Spleen (tissue), 11 donors: ENCODE measurements around the gene PRKCE. TPM values are rescaled to one million over a fixed set of nuclear protein-coding genes. Genes with fewer than 3 reads are reported as not detected.

Experiments used
- DNase-seq: peaks from one replicate; pipeline ENCODE4 v3.0.0-alpha.2; 2020
- H3K27ac ChIP-seq, 8 donors: fragments of 200-600 bp; sonication (generic) in 7 of 8; 1 replicate in 4 of 8; 2 replicates in 4 of 8; pipeline versions ENCODE4 v1.5.0 to v1.8.0; 2016 to 2021; ENCODE audit warnings: inconsistent platforms in 4 of 8, mild to moderate bottlenecking in 4 of 8, moderate library complexity in 1 of 8
- H3K27me3 ChIP-seq, 7 donors: fragments of 200-600 bp; sonication (generic) in 6 of 7; replicated peaks in 1 of 7; 1 replicate in 4 of 7; 2 replicates in 3 of 7; pipeline versions ENCODE4 v1.5.0 to v1.8.0; 2016 to 2021; ENCODE audit warnings: inconsistent platforms in 3 of 7, mild to moderate bottlenecking in 1 of 7
- H3K36me3 ChIP-seq, 6 donors: fragments of 200-600 bp; sonication (generic) in 5 of 6; 1 replicate in 4 of 6; 2 replicates in 2 of 6; pipeline versions ENCODE4 v1.5.0 to v1.8.0; 2016 to 2021; ENCODE audit warnings: inconsistent platforms in 2 of 6
- H3K4me1 ChIP-seq, 6 donors: fragments of 200-600 bp; sonication (generic) in 5 of 6; 1 replicate in 3 of 6; 2 replicates in 3 of 6; pipeline versions ENCODE4 v1.5.0 to v1.8.0; 2016 to 2021; ENCODE audit warnings: inconsistent platforms in 3 of 6
- H3K4me3 ChIP-seq, 8 donors: fragments of 200-600 bp; sonication (generic) in 7 of 8; 1 replicate in 4 of 8; 2 replicates in 4 of 8; pipeline versions ENCODE4 v1.5.0 to v1.8.0; 2016 to 2021; ENCODE audit warnings: inconsistent platforms in 4 of 8, mild to moderate bottlenecking in 4 of 8, moderate library complexity in 2 of 8
- H3K9me3 ChIP-seq, 8 donors: fragments of 200-600 bp; sonication (generic) in 7 of 8; 1 replicate in 4 of 8; 2 replicates in 4 of 8; pipeline versions ENCODE4 v1.5.0 to v1.8.0; 2016 to 2021; ENCODE audit warnings: inconsistent platforms in 4 of 8
- CTCF ChIP-seq, 11 experiments: fragments of 200-600 bp in 7 of 11; fragments of 450-650 bp in 4 of 11; sonication (generic) in 4 of 11; IDR thresholded peaks in 8 of 11; conservative IDR thresholded peaks in 3 of 11; 1 replicate in 7 of 11; 2 replicates in 4 of 11; pipeline versions ENCODE4 v1.4.0 to v1.8.0; 2016 to 2021; ENCODE audit warnings: antibody characterized with exemption in 11 of 11, inconsistent platforms in 4 of 11, mild to moderate bottlenecking in 1 of 11
- POLR2A ChIP-seq, 3 donors: fragments of 450-650 bp; IDR thresholded peaks; one replicate each; pipeline ENCODE4 v1.5.1; 2017; ENCODE audit warnings: antibody characterized with exemption in 3 of 3, mild to moderate bottlenecking in 1 of 3
- POLR2AphosphoS5 ChIP-seq, 3 donors: sonication (generic); formaldehyde crosslinking; IDR thresholded peaks; one replicate each; pipeline ENCODE4 v1.5.1; 2017; ENCODE audit warnings: antibody characterized with exemption in 3 of 3
- WGBS, 5 donors: extraction: QIAGEN DNeasy Blood & Tissue Kit in 3 of 5; methylation state at CpG; one replicate each; pipeline versions ENCODE4 v1.1.5 to v1.1.7; 2013 to 2018; 5-methylcytosine and 5-hydroxymethylcytosine counted together
- intact Hi-C: fragments of 100-400 bp; cut with DNase I; formaldehyde crosslinking; loops from one replicate; pipeline ENCODE4 v1.15.0; 2023; ENCODE audit warnings: low total_unique reads
- polyA plus RNA-seq, 3 donors: library from polyadenylated mRNA; stranded (reverse); fragments of 200-250 nt; gene quantifications; one replicate each; pipeline ENCODE4 v1.2.1, GENCODE V29; 2013
- total RNA-seq, 7 donors: library from RNA; depleted of rRNA in 3 of 7; stranded (reverse); fragments of >200 nt in 3 of 7; fragmentation: NEBNext Ultra II Directional in 4 of 7; extraction: Animal tissue kit (Norgen Biotek cat#: 25700) in 4 of 7; gene quantifications; one replicate each; pipeline versions ENCODE4 v1.1.0 to v1.2.1, GENCODE V29; 2016 to 2021
- donor health status: healthy with polysubstance abuse.
- donor health status: DM: no; HTN: no; CAD: no; lungs with moderate emphysema.
- donor health status: DM: no; HTN: no; CAD: no.
- donor health status: Bipolar disorder and iron deficiency.
- donor health status: healthy.
- donor health status: DM: no; HTN: no; CAD: no.
- donor health status: DM: yes; HTN: yes; CAD: no.

Gene PRKCE
- total and polyA plus RNA-seq, 10 donors, result 2.5 to 43.6 (median 18.8) TPM

- H3K4me3 ChIP-seq, result no peak overlapping the region
Measured at GRCh38 chr2:46167924-46168323, 516.4 kb downstream of the PRKCE start.

GRCh38 chr2:46169467-46169866 is 518.0 kb downstream of the PRKCE start:
- Histone ChIP-seq H3K4me1 (peaks cover 0 to 13% (median 7%) of the 10 kb centered on the region in 6 donors), H3K9me3 (no peaks in the 10 kb centered on the region), H3K27ac (no peak overlapping the region), H3K4me3 (no peak overlapping the region), H3K36me3 (peaks cover 0 to 36% (median 0%) of the 10 kb centered on the region in 6 donors), H3K27me3 (no peaks in the 10 kb centered on the region)
- TF ChIP-seq POLR2A (IDR thresholded peaks at IDR 0.05), result no peak
- no peak for TF ChIP-seq CTCF (IDR thresholded peaks at IDR 0.05 in 8 of 11, conservative IDR thresholded peaks at IDR 0.05 in 3 of 11)
- TF ChIP-seq POLR2AphosphoS5 (IDR thresholded peaks at IDR 0.05), result no peak
- no peak for DNase-seq
- intact Hi-C loops, result no loop called here
- WGBS, 5 donors, result 88 to 93% (median 91%) methylated on average over 6 of the region's 6 CpGs

More at GRCh38 chr2:46167924-46168323, 516.4 kb downstream of the PRKCE start:
- H3K27ac ChIP-seq, result no peak overlapping the region
- DNase-seq, result no peak
- no peaks in the 10 kb centered on the region for H3K27me3 ChIP-seq
- 87 to 91% (median 88%) methylated on average over 3 of the region's 3 CpGs for WGBS, 5 donors
- TF ChIP-seq CTCF (IDR thresholded peaks at IDR 0.05 in 8 of 11, conservative IDR thresholded peaks at IDR 0.05 in 3 of 11), result no peak
- no peak for TF ChIP-seq POLR2A (IDR thresholded peaks at IDR 0.05)
- TF ChIP-seq POLR2AphosphoS5 (IDR thresholded peaks at IDR 0.05), result no peak
- intact Hi-C loops, result no loop called here
- H3K36me3 ChIP-seq, result peaks cover 0 to 45% (median 0%) of the 10 kb centered on the region in 6 donors
- no peaks in the 10 kb centered on the region for H3K9me3 ChIP-seq
- H3K4me1 ChIP-seq, result peaks cover 0 to 18% (median 10%) of the 10 kb centered on the region in 6 donors

- Histone ChIP-seq H3K4me3 (no peak overlapping the region), H3K36me3 (peaks cover 0 to 31% (median 0%) of the 10 kb centered on the region in 6 donors), H3K4me1 (peaks cover 0 to 8% (median 2%) of the 10 kb centered on the region in 6 donors), H3K9me3 (no peaks in the 10 kb centered on the region), H3K27me3 (no peaks in the 10 kb centered on the region), H3K27ac (no peak overlapping the region)
- 43 to 71% (median 47%) methylated on average over 2 of the region's 2 CpGs for WGBS, 5 donors
- no peak for DNase-seq
- TF ChIP-seq POLR2AphosphoS5 (IDR thresholded peaks at IDR 0.05) (no peak), CTCF (IDR thresholded peaks at IDR 0.05 in 8 of 11, conservative IDR thresholded peaks at IDR 0.05 in 3 of 11) (no peak), POLR2A (IDR thresholded peaks at IDR 0.05) (no peak)
- intact Hi-C loops, result no loop called here
Measured at GRCh38 chr2:46170026-46170425, 518.6 kb downstream of the PRKCE start.

- peak; percentile 43 for DNase-seq
- TF ChIP-seq POLR2AphosphoS5 (IDR thresholded peaks at IDR 0.05) (peak in 1 of 3 donors; percentile 21), CTCF (IDR thresholded peaks at IDR 0.05 in 8 of 11, conservative IDR thresholded peaks at IDR 0.05 in 3 of 11) (no peak)
- peaks cover 0 to under 1% (median 0%) of the 10 kb centered on the region in 6 donors for H3K4me1 ChIP-seq
- H3K27me3 ChIP-seq, result no peaks in the 10 kb centered on the region
- no peak overlapping the region for H3K4me3 ChIP-seq
- intact Hi-C loops, result no loop called here
- peaks cover 0 to 23% (median 0%) of the 10 kb centered on the region in 6 donors for H3K36me3 ChIP-seq
- no peaks in the 10 kb centered on the region for H3K9me3 ChIP-seq
- WGBS, 5 donors, result 77 to 86% (median 81%) methylated on average over 9 of the region's 9 CpGs
- peak overlapping the region in 3 of 8 donors; percentile 8 to 33 (median 13) for H3K27ac ChIP-seq
Measured at GRCh38 chr2:46170611-46171350, 519.3 kb downstream of the PRKCE start.
